ENCODE measurements around the gene RAPGEF2. TPM values are rescaled to one million over a fixed set of nuclear protein-coding genes. Genes with fewer than 3 reads are reported as not detected.

The RAPGEF2 gene
- total and polyA plus RNA-seq, 10 of the 15 experiments (the other 5 are each of a cell fraction or from before 2014, with no cell fraction given): 0.31 to 24.0 (median 2.9) TPM

DNA sequence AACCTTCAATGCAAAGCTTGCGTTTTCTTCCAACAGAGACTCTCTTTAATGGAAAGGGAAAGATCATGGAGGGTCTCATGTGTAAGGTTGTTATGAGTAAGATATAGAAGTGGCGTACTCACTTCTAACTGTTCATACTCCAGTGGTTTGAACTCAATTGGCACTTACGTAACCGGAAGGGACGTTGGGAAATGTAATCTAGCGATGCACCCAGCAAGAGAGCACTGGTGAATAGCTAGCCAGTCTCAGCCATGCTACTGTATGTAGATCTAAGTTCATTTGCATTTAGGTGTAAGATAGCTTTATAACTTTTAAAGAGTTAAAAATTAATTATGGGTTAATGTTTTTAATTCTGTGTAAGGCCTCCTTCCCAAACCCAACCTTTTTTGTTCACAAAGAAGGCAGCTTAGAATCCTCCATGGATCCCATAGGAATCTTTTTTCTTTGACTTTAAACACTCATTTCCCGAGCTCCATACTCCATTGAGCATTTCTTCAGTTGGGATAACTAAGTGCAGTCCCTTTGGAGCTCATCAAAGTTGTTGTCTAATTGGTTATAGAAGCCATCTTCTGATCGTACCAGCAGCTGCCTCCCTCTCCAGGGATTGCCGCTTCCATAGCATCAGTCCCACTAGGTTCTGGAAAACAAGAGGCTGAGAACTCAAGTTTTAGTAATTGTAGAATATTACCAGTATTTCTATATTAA is 191.1 kb downstream of the RAPGEF2 start:
- H2AFZ ChIP-seq (ENCODE audit: control insufficient read depth, low read depth, low read length): no peak overlapping the region
- POLR2A ChIA-PET: no interaction called here
- 93% methylated on average over 9 of the region's 9 CpGs for WGBS (ENCODE audit: insufficient coverage, insufficient replicate concordance, low lambda C conversion rate, missing lambda C conversion rate)
- no peaks in the 10 kb centered on the region for H3K79me2 ChIP-seq (ENCODE audit: control insufficient read depth, insufficient read depth, low read length)
- no peak overlapping the region for H3K9ac ChIP-seq (ENCODE audit: control insufficient read depth, insufficient read depth, low read length)
- RAD21 ChIA-PET (ENCODE audit: unreplicated experiment): no interaction called here
- DNase-seq (ENCODE audit: low read depth, low spot score): no peak
- SMC1A ChIA-PET (ENCODE audit: uncharacterized antibody, unreplicated experiment): interaction anchor here (1.2 to 1.6 kb wide), 2 partner anchors 9 to 11 kb away, joined by 3 read pairs; no protein-coding TSS in a partner anchor
- in situ Hi-C loops (cut with MboI): no loop called here
- H3K27ac ChIP-seq (ENCODE audit: control insufficient read depth, insufficient read depth): no peak overlapping the region
- intact Hi-C loops (cut with micrococcal nuclease; ENCODE audit: unreplicated experiment): no loop called here
- H3K27me3 ChIP-seq (replicated peaks in 1 of 2; ENCODE audit: control insufficient read depth in 2 of 2, insufficient read depth in 2 of 2, low read length in 1 of 2): no peaks in the 10 kb centered on the region
- H3K4me2 ChIP-seq (ENCODE audit: control insufficient read depth, insufficient read depth): no peak overlapping the region
- no peak for ATAC-seq
- H3K36me3 ChIP-seq (ENCODE audit: control insufficient read depth in 2 of 2, insufficient read depth in 2 of 2, low read length in 1 of 2): no peaks in the 10 kb centered on the region
- CTCF ChIA-PET: interaction anchor here (1.2 kb wide), 1 partner anchor 569 kb away, joined by 3 read pairs; no protein-coding TSS in a partner anchor
- H3K4me3 ChIP-seq: no peak overlapping the region
- H3K4me1 ChIP-seq (ENCODE audit: control insufficient read depth, insufficient read depth, low read length): no peaks in the 10 kb centered on the region
- BruUV-seq (replicated peaks): no TSS peak
- FAIRE-seq: no peak
- no peaks in the 10 kb centered on the region for H4K20me1 ChIP-seq (ENCODE audit: control insufficient read depth, insufficient read depth)
- H3K9me3 ChIP-seq (replicated peaks; ENCODE audit: control insufficient read depth, insufficient read depth, low read length): no peaks in the 10 kb centered on the region
- TF ChIP-seq SREBF1 (IDR thresholded peaks at IDR 0.05; ENCODE audit: low read length) (no peak), EP300 (IDR thresholded peaks at IDR 0.05; ENCODE audit: borderline replicate concordance in 1 of 2, control insufficient read depth in 1 of 2, low read depth in 2 of 2, low read length in 2 of 2) (no peak), RBBP5 (conservative IDR thresholded peaks at IDR 0.05) (no peak), GATAD2B (conservative IDR thresholded peaks at IDR 0.05; ENCODE audit: low read depth) (no peak), ATF7 (IDR thresholded peaks at IDR 0.05; ENCODE audit: low read depth) (no peak), EGR1 (IDR thresholded peaks at IDR 0.05; ENCODE audit: borderline replicate concordance in 1 of 2, low read depth in 2 of 2, low read length in 2 of 2) (no peak), CBX5 (IDR thresholded peaks at IDR 0.05; ENCODE audit: low read depth) (no peak), KLF5 (IDR thresholded peaks at IDR 0.05; ENCODE audit: partially characterized antibody) (no peak), NRF1 (conservative IDR thresholded peaks at IDR 0.05; ENCODE audit: low read depth, low read length) (no peak), PRDM15 (CRISPR knock-in tag; IDR thresholded peaks at IDR 0.05) (no peak)
- TF ChIP-seq, protein P1, sequence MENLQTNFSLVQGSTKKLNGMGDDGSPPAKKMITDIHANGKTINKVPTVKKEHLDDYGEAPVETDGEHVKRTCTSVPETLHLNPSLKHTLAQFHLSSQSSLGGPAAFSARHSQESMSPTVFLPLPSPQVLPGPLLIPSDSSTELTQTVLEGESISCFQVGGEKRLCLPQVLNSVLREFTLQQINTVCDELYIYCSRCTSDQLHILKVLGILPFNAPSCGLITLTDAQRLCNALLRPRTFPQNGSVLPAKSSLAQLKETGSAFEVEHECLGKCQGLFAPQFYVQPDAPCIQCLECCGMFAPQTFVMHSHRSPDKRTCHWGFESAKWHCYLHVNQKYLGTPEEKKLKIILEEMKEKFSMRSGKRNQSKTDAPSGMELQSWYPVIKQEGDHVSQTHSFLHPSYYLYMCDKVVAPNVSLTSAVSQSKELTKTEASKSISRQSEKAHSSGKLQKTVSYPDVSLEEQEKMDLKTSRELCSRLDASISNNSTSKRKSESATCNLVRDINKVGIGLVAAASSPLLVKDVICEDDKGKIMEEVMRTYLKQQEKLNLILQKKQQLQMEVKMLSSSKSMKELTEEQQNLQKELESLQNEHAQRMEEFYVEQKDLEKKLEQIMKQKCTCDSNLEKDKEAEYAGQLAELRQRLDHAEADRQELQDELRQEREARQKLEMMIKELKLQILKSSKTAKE (IDR thresholded peaks at IDR 0.05; ENCODE audit: low read depth, poor library complexity, severe bottlenecking): no peak
